TTC549 (cell line): ENCODE measurements around the gene PRKAR1B.

Experiments used
- FAIRE-seq: peaks from 2 replicates; lab custom pipeline; 2012; peaks lifted over from hg19 to GRCh38; lab: Jason Lieb, UNC

PRKAR1B gene

GRCh38 chr7:727104-727805 lies at the start of gene PRKAR1B:
TSS of gene PRKAR1B (minus strand) at chr7:727281. CDS start at chr7:711505, 15,776 bp downstream.
- no peak for FAIRE-seq

GRCh38 chr7:776381-776780 lies 49.3 kb upstream of the PRKAR1B start:
- FAIRE-seq, result no peak

DNA sequence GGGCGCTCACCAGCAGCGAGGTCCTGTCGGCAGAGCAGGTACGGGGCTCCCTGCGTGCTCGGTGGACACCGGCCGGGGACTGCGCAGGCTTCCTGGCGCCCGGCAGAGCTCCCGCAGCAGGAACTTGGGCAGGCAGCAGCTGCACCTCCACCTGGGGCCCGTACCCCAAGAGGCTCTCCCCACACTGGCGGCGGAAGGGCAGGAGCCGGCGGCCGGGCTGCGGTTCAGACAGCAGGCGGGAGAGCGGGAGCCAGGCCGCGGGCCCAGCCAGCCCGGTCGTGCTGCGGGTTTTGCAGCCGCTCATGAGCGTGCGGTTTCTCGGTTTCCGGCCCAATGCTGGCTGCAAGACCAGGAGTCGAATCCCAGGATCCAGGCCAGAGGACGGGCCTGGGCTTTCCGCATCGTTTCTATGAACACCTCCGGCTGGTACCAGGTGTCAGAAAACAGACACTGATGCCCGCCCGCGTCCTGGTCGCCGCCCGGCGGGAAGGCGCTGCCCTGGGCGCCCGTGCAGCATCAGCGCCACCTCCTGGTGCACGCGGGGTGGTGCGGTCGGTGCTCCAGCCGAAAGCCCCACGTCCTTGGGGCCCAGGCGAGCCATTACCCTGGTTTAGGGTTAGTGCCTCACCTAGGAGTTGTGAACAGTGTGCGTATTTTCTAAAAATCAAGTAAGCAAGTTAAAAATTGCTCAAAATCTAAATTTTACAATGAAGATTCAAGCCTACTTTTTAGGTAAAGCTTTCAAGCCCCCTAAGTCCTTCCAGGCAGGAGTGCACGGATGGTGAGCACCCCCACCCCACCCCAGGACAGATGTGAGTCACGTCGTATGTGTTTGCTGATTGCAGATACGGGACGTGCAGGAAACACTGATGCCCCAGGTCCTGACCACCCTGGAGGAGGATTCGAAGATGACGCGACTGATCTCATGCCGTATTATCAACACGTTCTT lies 47.4 kb upstream of the PRKAR1B start:
- FAIRE-seq, result no peak

- no peak for FAIRE-seq
These were observed 46.5 kb upstream of the PRKAR1B start for GRCh38 chr7:773622-773915.

DNA sequence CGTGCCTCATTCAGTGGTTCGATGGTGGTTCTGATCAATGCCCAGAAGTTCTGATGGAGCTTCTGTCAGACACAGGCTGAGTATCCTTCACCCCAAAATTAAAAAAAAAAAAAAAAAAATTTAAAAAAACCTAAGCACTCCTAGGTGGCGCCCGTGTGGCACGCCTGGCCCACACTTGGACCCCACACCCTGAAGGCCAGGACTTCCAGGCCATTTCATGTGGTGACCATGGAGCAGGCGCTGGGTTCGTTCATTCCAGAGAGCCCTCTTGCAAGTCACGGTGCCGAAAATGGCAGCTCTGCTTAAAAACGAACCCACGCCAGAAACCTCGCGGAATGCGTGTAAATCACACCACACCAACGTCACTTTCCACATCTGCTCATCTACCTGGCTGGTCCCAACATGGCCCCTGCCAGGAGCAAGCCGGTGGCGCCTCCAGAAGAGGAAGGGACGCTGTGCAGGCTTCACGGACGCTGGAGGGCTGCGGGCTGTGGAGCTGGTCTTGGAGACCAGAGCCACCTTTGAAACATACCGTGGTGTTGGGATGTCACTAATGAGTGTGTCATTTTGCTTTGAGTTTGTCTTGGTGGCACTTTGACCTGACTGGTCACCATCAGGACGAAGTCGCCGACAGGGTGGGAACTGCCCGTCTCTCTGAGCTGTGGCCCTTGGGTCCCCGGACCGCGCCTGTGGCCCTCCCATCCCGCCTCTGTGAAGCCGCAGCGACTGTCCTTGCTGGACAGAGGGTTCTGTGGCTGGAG lies 46.0 kb upstream of the PRKAR1B start:
- no peak for FAIRE-seq

GRCh38 chr7:772392-772791 lies 45.3 kb upstream of the PRKAR1B start:
- no peak for FAIRE-seq

DNA sequence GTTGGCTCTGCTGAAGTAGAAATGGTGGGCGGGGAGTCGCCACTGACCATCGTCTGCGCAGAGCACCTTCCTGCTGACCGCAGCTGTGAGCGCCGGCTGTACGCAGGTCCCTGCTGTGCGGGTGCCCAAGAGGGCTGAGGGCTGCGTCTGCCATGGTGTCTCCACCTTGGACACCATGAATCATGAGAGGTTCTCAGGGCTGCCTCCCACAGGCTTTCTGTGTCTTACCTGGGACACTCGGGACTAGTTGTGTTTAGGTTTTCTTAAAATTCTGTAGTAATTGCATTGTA lies 44.9 kb upstream of the PRKAR1B start:
- FAIRE-seq, result no peak

DNA sequence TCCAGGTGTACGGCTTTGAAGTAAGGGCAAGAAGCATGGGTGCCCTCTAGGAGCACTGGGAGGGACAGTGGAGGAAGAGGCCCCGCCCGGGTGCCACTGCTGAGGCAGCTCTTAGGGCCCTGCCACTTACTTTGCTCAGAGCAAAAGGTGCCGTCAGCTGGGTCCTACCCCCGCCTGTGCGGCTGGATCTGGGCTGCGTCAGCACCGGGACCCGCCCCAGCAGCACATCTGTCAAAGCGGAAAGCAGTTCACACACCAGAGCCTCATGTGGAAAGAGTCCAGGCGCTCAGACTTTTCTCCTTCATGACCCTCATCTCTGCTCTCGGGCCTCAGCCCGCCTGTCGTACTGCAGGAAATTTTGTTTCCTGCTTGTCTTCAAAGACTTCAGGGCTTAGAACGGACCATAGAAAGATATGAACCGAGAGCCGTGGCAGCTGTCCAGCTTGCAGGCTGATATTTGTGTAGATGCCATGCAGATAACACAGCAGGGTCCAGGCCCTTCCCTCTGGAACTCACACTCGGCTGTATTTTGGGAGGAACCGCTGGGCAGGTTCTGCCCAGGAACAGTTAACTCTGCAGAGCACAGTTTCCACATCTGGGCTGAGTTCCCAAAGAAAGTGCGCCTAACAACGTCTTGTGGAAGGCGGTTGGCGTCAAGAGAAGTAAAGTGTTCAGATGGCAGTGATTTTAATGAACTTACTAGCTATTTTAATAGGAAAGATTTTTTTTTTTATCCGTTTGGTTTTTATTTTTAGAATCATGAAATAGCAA lies 44.3 kb upstream of the PRKAR1B start:
- FAIRE-seq, result no peak

DNA sequence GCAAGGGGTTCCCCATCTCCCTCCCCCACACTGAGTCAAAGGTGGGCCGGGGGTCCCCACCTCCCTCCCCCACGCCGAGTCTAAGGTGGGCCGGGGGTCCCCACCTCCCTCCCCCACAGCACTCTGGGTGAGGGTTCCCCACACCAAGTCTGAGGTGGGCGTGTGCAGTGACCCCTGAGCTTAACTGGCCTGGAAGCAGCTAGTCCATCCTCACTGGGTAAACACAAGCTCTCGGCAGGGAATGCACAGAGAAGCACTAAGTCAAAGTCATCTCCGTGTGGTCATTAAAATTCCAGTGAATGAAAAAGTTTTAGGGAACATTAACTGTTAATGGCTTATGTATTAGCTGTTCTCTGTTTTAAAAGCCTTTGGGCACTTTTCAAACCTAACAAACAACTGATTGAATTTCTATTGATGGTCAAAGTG lies 43.7 kb upstream of the PRKAR1B start:
- FAIRE-seq, result no peak

- no peak for FAIRE-seq
These were observed 43.3 kb upstream of the PRKAR1B start for GRCh38 chr7:770336-770735.

DNA sequence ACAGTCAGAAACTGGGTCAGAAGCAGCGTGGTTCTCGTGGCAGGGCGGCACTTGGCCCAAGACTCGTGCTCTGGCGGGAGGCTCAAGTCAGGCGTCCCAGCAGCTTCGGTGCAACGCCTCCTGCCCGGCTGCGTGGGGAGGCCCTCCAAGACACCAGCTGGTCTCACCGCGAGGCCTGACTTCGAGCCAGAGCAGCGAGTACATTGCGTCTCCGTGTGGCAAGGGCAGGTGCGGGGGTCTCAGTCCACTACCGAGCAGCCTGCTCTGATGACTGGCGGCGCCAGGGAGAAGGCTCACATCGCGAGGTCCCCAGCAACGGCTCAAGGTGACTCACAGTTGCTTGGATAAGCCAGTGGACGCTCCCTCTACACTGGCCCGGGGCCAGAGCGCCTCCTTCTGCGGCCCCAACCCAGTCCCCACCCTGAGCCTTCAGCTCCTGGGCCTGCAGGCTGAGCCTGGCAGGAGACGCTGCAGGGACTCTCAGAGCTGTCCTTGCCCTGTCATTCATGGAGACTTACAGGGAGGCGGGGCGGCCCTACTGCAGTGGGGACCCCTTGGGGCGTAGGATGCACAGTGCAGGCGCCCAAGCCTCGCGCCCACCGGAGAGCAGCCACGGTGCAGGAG lies 41.9 kb upstream of the PRKAR1B start:
- no peak for FAIRE-seq

GRCh38 chr7:767941-768731 lies 41.1 kb upstream of the PRKAR1B start:
- no peak for FAIRE-seq

- no peak for FAIRE-seq
These were observed 40.5 kb upstream of the PRKAR1B start for GRCh38 chr7:767580-767940.

DNA sequence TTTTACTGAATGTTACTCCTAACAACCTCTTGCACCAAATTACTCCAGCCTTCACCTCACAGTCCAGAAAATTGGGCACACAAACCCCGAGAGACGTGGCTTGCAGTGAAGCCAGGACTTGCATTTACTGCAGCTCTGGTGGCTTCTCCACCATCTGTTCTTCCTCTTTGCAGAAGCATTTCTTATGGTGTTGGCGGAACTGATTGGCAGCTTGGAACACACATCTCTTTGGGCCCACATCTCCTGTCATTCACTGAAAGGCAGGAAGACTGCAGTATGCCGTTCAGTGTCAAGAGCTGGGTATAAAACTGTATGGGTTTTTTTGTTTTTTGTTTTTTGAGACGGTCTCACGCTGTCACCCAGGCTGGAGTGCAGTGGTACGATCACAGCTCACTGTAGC lies 38.3 kb upstream of the PRKAR1B start:
- no peak for FAIRE-seq

GRCh38 chr7:763762-764161 lies 36.7 kb upstream of the PRKAR1B start:
- FAIRE-seq, result no peak

- no peak for FAIRE-seq
These were observed 35.8 kb upstream of the PRKAR1B start for GRCh38 chr7:762885-763284.

- FAIRE-seq, result no peak
These were observed 34.5 kb upstream of the PRKAR1B start for GRCh38 chr7:761631-762030.

DNA sequence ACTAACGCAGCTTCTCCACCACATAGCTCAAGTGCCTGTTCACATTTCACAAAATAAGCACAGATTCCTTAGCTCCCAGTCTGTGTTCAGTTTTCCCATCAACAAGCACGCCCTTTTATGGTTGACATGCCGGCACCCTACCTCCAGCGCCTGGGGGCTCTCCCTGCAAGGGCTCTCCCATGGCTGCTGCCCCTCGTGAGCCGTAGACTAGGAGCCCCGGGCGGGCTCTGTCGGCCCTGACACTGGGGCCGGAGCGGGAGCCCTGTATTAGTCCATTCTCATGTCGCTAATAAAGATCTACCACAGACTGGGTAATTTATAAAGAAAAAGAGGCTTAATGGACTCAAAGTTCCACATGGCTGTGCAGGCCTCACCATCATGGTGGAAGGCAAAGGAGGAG lies 34.0 kb upstream of the PRKAR1B start:
- FAIRE-seq, result no peak

DNA sequence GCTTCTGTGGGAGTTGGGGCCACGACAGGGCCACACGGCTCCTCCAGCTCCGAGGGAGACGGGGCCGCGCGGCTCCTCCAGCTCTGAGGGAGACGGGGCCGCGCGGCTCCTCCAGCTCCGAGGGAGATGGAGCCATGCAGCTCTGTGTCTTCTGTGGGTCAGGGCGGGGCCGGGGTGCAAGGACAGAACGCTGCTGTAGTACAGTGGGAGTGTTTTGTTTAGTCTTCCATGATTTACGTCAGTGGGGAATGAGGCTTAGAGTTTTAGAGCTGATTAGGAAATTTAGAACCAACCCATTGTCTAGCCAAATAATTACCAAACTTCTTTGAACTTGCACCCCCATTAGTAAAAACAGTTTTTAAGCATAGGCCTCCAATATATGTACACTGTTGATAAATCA lies 32.9 kb upstream of the PRKAR1B start:
- no peak for FAIRE-seq

DNA sequence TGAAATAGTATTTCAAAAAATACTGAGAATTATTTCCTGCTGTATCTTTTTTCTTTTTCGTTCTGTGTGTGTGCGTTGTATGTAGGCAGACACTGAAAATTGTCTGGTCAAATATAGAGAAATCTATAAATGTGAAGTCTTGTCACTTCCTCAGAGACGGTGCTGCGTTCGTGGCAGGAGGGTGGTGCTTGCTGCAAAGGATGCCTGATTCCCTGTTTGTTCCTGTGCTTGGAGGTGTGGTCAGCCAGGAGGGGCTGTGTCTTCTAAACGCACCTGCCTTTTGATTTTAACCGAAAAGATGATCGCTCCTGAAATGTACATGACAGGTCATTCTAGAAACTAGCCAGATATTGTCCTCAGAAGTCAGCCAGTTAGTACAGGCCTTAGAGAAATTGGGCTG lies 32.5 kb upstream of the PRKAR1B start:
- FAIRE-seq, result no peak

- no peak for FAIRE-seq
These were observed 30.7 kb upstream of the PRKAR1B start for GRCh38 chr7:757741-758163.
